ENCODE data around the gene CHERP. TPM values are rescaled to one million over a fixed set of nuclear protein-coding genes. Genes with fewer than 3 reads are reported as not detected.

The CHERP gene
- total and polyA plus RNA-seq, 2 experiments from 2014 or later: 31.6 to 41.2 TPM

- H3K4me3 Mint-ChIP-seq: no peak overlapping the region
These were observed 46.8 kb upstream of the CHERP start for GRCh38 chr19:16588824-16589577.

More at GRCh38 chr19:16588824-16589577, 46.8 kb upstream of the CHERP start:
- H4K20me1 ChIP-seq (replicated peaks; ENCODE audit: insufficient read depth): peaks cover 50% of the 10 kb centered on the region
- H3K27me3 ChIP-seq (ENCODE audit: insufficient read depth): no peaks in the 10 kb centered on the region
- peaks cover 80% of the 10 kb centered on the region for H3K4me1 Mint-ChIP-seq
- H3K4me3 ChIP-seq: no peak overlapping the region
- no peaks in the 10 kb centered on the region for H3K9me3 Mint-ChIP-seq
- TF ChIP-seq, protein P1, sequence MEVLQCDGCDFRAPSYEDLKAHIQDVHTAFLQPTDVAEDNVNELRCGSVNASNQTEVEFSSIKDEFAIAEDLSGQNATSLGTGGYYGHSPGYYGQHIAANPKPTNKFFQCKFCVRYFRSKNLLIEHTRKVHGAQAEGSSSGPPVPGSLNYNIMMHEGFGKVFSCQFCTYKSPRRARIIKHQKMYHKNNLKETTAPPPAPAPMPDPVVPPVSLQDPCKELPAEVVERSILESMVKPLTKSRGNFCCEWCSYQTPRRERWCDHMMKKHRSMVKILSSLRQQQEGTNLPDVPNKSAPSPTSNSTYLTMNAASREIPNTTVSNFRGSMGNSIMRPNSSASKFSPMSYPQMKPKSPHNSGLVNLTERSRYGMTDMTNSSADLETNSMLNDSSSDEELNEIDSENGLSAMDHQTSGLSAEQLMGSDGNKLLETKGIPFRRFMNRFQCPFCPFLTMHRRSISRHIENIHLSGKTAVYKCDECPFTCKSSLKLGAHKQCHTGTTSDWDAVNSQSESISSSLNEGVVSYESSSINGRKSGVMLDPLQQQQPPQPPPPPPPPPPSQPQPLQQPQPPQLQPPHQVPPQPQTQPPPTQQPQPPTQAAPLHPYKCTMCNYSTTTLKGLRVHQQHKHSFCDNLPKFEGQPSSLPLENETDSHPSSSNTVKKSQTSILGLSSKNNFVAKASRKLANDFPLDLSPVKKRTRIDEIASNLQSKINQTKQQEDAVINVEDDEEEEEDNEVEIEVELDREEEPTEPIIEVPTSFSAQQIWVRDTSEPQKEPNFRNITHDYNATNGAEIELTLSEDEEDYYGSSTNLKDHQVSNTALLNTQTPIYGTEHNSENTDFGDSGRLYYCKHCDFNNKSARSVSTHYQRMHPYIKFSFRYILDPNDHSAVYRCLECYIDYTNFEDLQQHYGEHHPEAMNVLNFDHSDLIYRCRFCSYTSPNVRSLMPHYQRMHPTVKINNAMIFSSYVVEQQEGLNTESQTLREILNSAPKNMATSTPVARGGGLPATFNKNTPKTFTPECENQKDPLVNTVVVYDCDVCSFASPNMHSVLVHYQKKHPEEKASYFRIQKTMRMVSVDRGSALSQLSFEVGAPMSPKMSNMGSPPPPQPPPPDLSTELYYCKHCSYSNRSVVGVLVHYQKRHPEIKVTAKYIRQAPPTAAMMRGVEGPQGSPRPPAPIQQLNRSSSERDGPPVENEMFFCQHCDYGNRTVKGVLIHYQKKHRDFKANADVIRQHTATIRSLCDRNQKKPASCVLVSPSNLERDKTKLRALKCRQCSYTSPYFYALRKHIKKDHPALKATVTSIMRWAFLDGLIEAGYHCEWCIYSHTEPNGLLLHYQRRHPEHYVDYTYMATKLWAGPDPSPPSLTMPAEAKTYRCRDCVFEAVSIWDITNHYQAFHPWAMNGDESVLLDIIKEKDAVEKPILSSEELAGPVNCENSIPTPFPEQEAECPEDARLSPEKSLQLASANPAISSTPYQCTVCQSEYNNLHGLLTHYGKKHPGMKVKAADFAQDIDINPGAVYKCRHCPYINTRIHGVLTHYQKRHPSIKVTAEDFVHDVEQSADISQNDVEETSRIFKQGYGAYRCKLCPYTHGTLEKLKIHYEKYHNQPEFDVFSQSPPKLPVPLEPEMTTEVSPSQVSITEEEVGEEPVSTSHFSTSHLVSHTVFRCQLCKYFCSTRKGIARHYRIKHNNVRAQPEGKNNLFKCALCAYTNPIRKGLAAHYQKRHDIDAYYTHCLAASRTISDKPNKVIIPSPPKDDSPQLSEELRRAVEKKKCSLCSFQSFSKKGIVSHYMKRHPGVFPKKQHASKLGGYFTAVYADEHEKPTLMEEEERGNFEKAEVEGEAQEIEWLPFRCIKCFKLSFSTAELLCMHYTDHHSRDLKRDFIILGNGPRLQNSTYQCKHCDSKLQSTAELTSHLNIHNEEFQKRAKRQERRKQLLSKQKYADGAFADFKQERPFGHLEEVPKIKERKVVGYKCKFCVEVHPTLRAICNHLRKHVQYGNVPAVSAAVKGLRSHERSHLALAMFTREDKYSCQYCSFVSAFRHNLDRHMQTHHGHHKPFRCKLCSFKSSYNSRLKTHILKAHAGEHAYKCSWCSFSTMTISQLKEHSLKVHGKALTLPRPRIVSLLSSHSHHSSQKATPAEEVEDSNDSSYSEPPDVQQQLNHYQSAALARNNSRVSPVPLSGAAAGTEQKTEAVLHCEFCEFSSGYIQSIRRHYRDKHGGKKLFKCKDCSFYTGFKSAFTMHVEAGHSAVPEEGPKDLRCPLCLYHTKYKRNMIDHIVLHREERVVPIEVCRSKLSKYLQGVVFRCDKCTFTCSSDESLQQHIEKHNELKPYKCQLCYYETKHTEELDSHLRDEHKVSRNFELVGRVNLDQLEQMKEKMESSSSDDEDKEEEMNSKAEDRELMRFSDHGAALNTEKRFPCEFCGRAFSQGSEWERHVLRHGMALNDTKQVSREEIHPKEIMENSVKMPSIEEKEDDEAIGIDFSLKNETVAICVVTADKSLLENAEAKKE (CRISPR knock-in tag; IDR thresholded peaks at IDR 0.05): no peak
- no peak for TF ChIP-seq NANOG (IDR thresholded peaks at IDR 0.05; ENCODE audit: borderline replicate concordance)
- 0 out of 2 replicates have a peak, but pooled peaks cover 4% of the 10 kb centered on the region for H3F3A ChIP-seq (replicated peaks; ENCODE audit: low read depth)
- H3K79me2 ChIP-seq (replicated peaks; ENCODE audit: insufficient read depth): peaks cover 99% of the 10 kb centered on the region
- no peaks in the 10 kb centered on the region for H3K9me2 ChIP-seq (ENCODE audit: insufficient read depth)
- no peak overlapping the region for H2AFZ ChIP-seq
- peak overlapping the region; percentile 54 for H3K27ac Mint-ChIP-seq
- H3K27ac ChIP-seq (ENCODE audit: low read depth): peak overlapping the region; percentile 59; the same call in 1 of the 2 replicates
- H3K4me2 ChIP-seq: no peak overlapping the region
- no peaks in the 10 kb centered on the region for H3K36me3 ChIP-seq (ENCODE audit: insufficient read depth)
- H3K36me3 Mint-ChIP-seq (ENCODE audit: low read depth): no peaks in the 10 kb centered on the region; the same call in 2 of the 3 replicates
- DNase-seq (ENCODE audit: low spot score): no peak
- peaks cover 46% of the 10 kb centered on the region for H3K4me1 ChIP-seq (ENCODE audit: insufficient read depth)
- no peak for ATAC-seq
- peaks cover 5% of the 10 kb centered on the region for H3K27me3 Mint-ChIP-seq (ENCODE audit: insufficient read depth, low read depth, poor library complexity)

All from GM23338 (cell line).